SK-N-SH (cell line): ENCODE results near the gene XRCC5. TPM values are rescaled to one million over a fixed set of nuclear protein-coding genes. Genes with fewer than 3 reads are reported as not detected.

Source experiments
- CTCF ChIA-PET: fragments of 300-600, 350-600 bp; formaldehyde crosslinking; extraction: SDS; loops from one replicate; lab custom pipeline; 2021; lab: Yijun Ruan, JAX
- POLR2A ChIA-PET: fragments of 350-600 bp; sonication (Branson Sonifier 250); formaldehyde crosslinking; extraction: SDS; loops from one replicate; lab custom pipeline; 2020; ENCODE audit warnings: antibody characterized with exemption, inconsistent platforms; lab: Yijun Ruan, JAX
- DNase-seq: peaks from one replicate; pipeline ENCODE4 v3.0.0; 2012
- H2AFZ ChIP-seq: fragments of 200-600 bp; sonication (generic); 2 replicates; pipeline ENCODE4 v1.8.1; 2016; ENCODE audit warnings: antibody characterized with exemption, mild to moderate bottlenecking, low read depth
- H3F3A ChIP-seq: fragments of 200-600 bp; sonication (generic); replicated peaks from 2 replicates; pipeline ENCODE3; 2016; ENCODE audit warnings: antibody characterized with exemption, mild to moderate bottlenecking; ENCODE audit not compliant: insufficient read depth
- H3K27ac ChIP-seq, 2 experiments: fragments of 200-500 bp in 1 of 2; fragments of 200-600 bp in 1 of 2; sonication (Bioruptor generic) in 1 of 2; sonication (generic), shearing (Covaris generic) in 1 of 2; 2 replicates each; pipeline versions ENCODE4 v1.5.1 to v1.6.1; 2014 to 2016; ENCODE audit warnings: low read depth in 2 of 2, inconsistent platforms in 1 of 2, low read length in 1 of 2, mild to moderate bottlenecking in 1 of 2, mixed read lengths in 1 of 2
- H3K27me3 ChIP-seq: fragments of 200-600 bp; sonication (generic), shearing (Covaris generic); 2 replicates; pipeline ENCODE4 v1.6.1; 2016; ENCODE audit warnings: mixed run types; ENCODE audit not compliant: insufficient read depth
- H3K36me3 ChIP-seq, 2 experiments: fragments of 200-500 bp in 1 of 2; fragments of 200-600 bp in 1 of 2; sonication (Bioruptor generic) in 1 of 2; sonication (generic) in 1 of 2; replicated peaks in 1 of 2; 2 replicates each; pipeline versions ENCODE3 to v1.5.1; 2014 to 2016; ENCODE audit warnings: low read length in 1 of 2, mild to moderate bottlenecking in 1 of 2; ENCODE audit not compliant: insufficient read depth in 2 of 2, control insufficient read depth in 1 of 2
- H3K4me1 ChIP-seq, 2 experiments: fragments of 200-500 bp in 1 of 2; fragments of 200-600 bp in 1 of 2; sonication (Bioruptor generic) in 1 of 2; sonication (generic), shearing (Covaris generic) in 1 of 2; 2 replicates each; pipeline versions ENCODE4 v1.5.1 to v1.6.1; 2014 to 2016; ENCODE audit warnings: low read depth in 1 of 2, low read length in 1 of 2, mixed run types in 1 of 2; ENCODE audit not compliant: insufficient read depth in 2 of 2, control insufficient read depth in 1 of 2
- H3K4me2 ChIP-seq: fragments of 200-600 bp; sonication (generic), shearing (Covaris generic); 2 replicates; pipeline ENCODE4 v1.6.1; 2017; ENCODE audit warnings: mixed run types
- H3K4me3 ChIP-seq, 2 experiments: fragments of 200-500 bp in 1 of 2; fragments of 200-600 bp in 1 of 2; sonication (Bioruptor generic) in 1 of 2; sonication (generic), shearing (Covaris generic) in 1 of 2; 2 replicates each; pipeline versions ENCODE4 v1.5.1 to v1.8.1; 2014 to 2016; ENCODE audit warnings: low read depth in 2 of 2, inconsistent platforms in 1 of 2, low read length in 1 of 2, mild to moderate bottlenecking in 1 of 2, mixed read lengths in 1 of 2, moderate library complexity in 1 of 2
- H3K79me2 ChIP-seq: fragments of 200-600 bp; sonication (generic); 2 replicates; pipeline ENCODE4 v1.8.1; 2017; ENCODE audit warnings: mild to moderate bottlenecking; ENCODE audit not compliant: insufficient read depth
- H3K9ac ChIP-seq: fragments of 200-600 bp; sonication (generic); 2 replicates; pipeline ENCODE4 v1.6.1; 2017; ENCODE audit warnings: mixed run types
- H3K9me2 ChIP-seq: fragments of 200-600 bp; sonication (generic); 2 replicates; pipeline ENCODE4 v1.6.1; 2017; ENCODE audit warnings: mixed run types
- H3K9me3 ChIP-seq: fragments of 200-600 bp; sonication (generic); 2 replicates; pipeline ENCODE4 v1.6.1; 2017; ENCODE audit warnings: mixed run types, mild to moderate bottlenecking, moderate library complexity
- H4K20me1 ChIP-seq: fragments of 200-600 bp; sonication (generic); 2 replicates; pipeline ENCODE4 v1.6.1; 2017; ENCODE audit warnings: mild to moderate bottlenecking, mixed run types; ENCODE audit not compliant: insufficient read depth
- CHD2 ChIP-seq: fragments of 150-350 bp; IDR thresholded peaks from 2 replicates; pipeline ENCODE4 v1.6.1; 2018; ENCODE audit warnings: low read length; ENCODE audit not compliant: partially characterized antibody
- CTCF ChIP-seq: fragments of 200-600 bp; sonication (generic); IDR thresholded peaks from 2 replicates; pipeline ENCODE4 v1.6.1; 2017; ENCODE audit warnings: antibody characterized with exemption, mild to moderate bottlenecking, moderate library complexity
- EP300 ChIP-seq, 2 experiments: IDR thresholded peaks; 2 replicates each; pipeline versions ENCODE4 v1.4.0 to v1.6.1; 2012; ENCODE audit warnings: borderline replicate concordance in 1 of 2, low read depth in 1 of 2, low read length in 1 of 2
- FOSL2 ChIP-seq: IDR thresholded peaks from 2 replicates; pipeline ENCODE4 v1.4.0; 2012; ENCODE audit warnings: low read depth, mild to moderate bottlenecking, moderate library complexity, borderline replicate concordance
- GABPA ChIP-seq: IDR thresholded peaks from 2 replicates; pipeline ENCODE4 v1.4.0; 2012; ENCODE audit warnings: low read depth, mild to moderate bottlenecking
- IRF3 ChIP-seq: fragments of 150-350 bp; IDR thresholded peaks from 2 replicates; pipeline ENCODE4 v1.6.1; 2016; ENCODE audit warnings: mild to moderate bottlenecking, low read depth, low read length
- MAX ChIP-seq: IDR thresholded peaks from 2 replicates; pipeline ENCODE4 v1.4.0; 2012; ENCODE audit warnings: low read depth
- MXI1 ChIP-seq: IDR thresholded peaks from 2 replicates; pipeline ENCODE4 v1.6.1; 2012; ENCODE audit warnings: mild to moderate bottlenecking, low read depth, low read length, improper control_type of control experiment
- NRF1 ChIP-seq: IDR thresholded peaks from 2 replicates; pipeline ENCODE4 v1.6.1; 2012; ENCODE audit warnings: low read depth, mild to moderate bottlenecking, low read length
- PBX3 ChIP-seq: IDR thresholded peaks from 2 replicates; pipeline ENCODE4; 2012
- POLR2AphosphoS5 ChIP-seq: IDR thresholded peaks from 2 replicates; pipeline ENCODE4 v1.6.1; 2012; ENCODE audit warnings: low read depth, low read length
- RAD21 ChIP-seq: IDR thresholded peaks from 2 replicates; pipeline ENCODE4 v1.6.1; 2012; ENCODE audit warnings: mild to moderate bottlenecking, low read length
- RCOR1 ChIP-seq: fragments of 150-350 bp; IDR thresholded peaks from 2 replicates; pipeline ENCODE4 v1.6.1; 2017; ENCODE audit warnings: antibody characterized with exemption, low read length
- RXRA ChIP-seq: IDR thresholded peaks from 2 replicates; pipeline ENCODE4 v1.4.0; 2012; ENCODE audit warnings: low read depth, mild to moderate bottlenecking, borderline replicate concordance
- SIN3A ChIP-seq: IDR thresholded peaks from 2 replicates; pipeline ENCODE4 v1.6.1; 2012; ENCODE audit warnings: low read depth, mild to moderate bottlenecking, low read length, moderate library complexity, borderline replicate concordance
- TAF1 ChIP-seq: IDR thresholded peaks from 2 replicates; pipeline ENCODE4 v1.6.1; 2012; ENCODE audit warnings: low read depth, mild to moderate bottlenecking, low read length, moderate library complexity, borderline replicate concordance
- TCF12 ChIP-seq: IDR thresholded peaks from 2 replicates; pipeline ENCODE4 v1.4.0; 2012
- TEAD4 ChIP-seq: IDR thresholded peaks from 2 replicates; pipeline ENCODE4 v1.4.0; 2012; ENCODE audit warnings: mild to moderate bottlenecking, borderline replicate concordance; ENCODE audit not compliant: insufficient read depth
- USF2 ChIP-seq: fragments of 150-350 bp; IDR thresholded peaks from 2 replicates; pipeline ENCODE4 v1.6.1; 2017; ENCODE audit warnings: antibody characterized with exemption, low read length, low read depth, borderline replicate concordance
- WGBS: methylation state at CpG from one replicate; pipeline ENCODE4 v1.1.6; 2017; ENCODE audit warnings: low lambda C conversion rate; 5-methylcytosine and 5-hydroxymethylcytosine counted together
- polyA plus RNA-seq, 3 experiments: library from polyadenylated mRNA; depleted of rRNA; stranded (reverse); fragments of >200 nt; gene quantifications; 2 replicates each; pipeline ENCODE4 v1.2.3, GENCODE V29; 2012

Gene XRCC5
- polyA plus RNA-seq, 1 of the 3 experiments (the other 2 are of a cell fraction) = 125 TPM

GRCh38 chr2:216160786-216161185, 51.6 kb downstream of the XRCC5 start:
- Histone ChIP-seq H2AFZ (no peak overlapping the region), H3K4me1 (no peaks in the 10 kb centered on the region; a peak in 2 of 4 replicates), H3F3A (peaks cover 7% of the 10 kb centered on the region), H3K27ac (no peak overlapping the region), H3K9me2 (no peaks in the 10 kb centered on the region)
- WGBS = 98% methylated on average over 4 of the region's 4 CpGs
- CTCF ChIA-PET = interaction anchor here (0.6 kb wide), 1 partner anchor 28 kb away, joined by 3 read pairs; no protein-coding TSS in a partner anchor
- POLR2A ChIA-PET = no interaction called here
- no peak for DNase-seq
- TF ChIP-seq CTCF (no peak), MXI1 (no peak), NRF1 (no peak), IRF3 (no peak), CHD2 (no peak), GABPA (no peak), POLR2AphosphoS5 (no peak), RCOR1 (no peak), TEAD4 (no peak), MAX (no peak), RXRA (no peak), TAF1 (no peak), EP300 (IDR thresholded peaks at IDR 0.05; ENCODE audit: borderline replicate concordance in 1 of 2, low read depth in 1 of 2, low read length in 1 of 2) (no peak), TCF12 (no peak)
- TF ChIP-seq, all 33 proteins: peak for 0
- Histone ChIP-seq H3K27me3 (no peaks in the 10 kb centered on the region), H3K36me3 (peaks cover 79 to 96% of the 10 kb centered on the region in 2 experiments), H3K4me2 (no peak overlapping the region), H3K4me3 (no peak overlapping the region), H3K9ac (no peak overlapping the region), H4K20me1 (no peaks in the 10 kb centered on the region), H3K79me2 (peaks cover 72% of the 10 kb centered on the region), H3K9me3 (no peaks in the 10 kb centered on the region)

GRCh38 chr2:216161967-216162366, 52.8 kb downstream of the XRCC5 start:
- Histone ChIP-seq H2AFZ (no peak overlapping the region), H3K9me2 (no peaks in the 10 kb centered on the region), H3F3A (peaks cover 7% of the 10 kb centered on the region), H3K4me3 (no peak overlapping the region), H3K27ac (no peak overlapping the region; a peak in 1 of 4 replicates), H4K20me1 (no peaks in the 10 kb centered on the region), H3K27me3 (no peaks in the 10 kb centered on the region), H3K4me2 (no peak overlapping the region), H3K4me1 (no peaks in the 10 kb centered on the region; a peak in 2 of 4 replicates), H3K9ac (no peak overlapping the region), H3K79me2 (peaks cover 66% of the 10 kb centered on the region), H3K9me3 (no peaks in the 10 kb centered on the region), H3K36me3 (peaks cover 83 to 95% of the 10 kb centered on the region in 2 experiments)
- ChIA-PET CTCF (interaction anchor here (1.1 to 3.3 kb wide), 7 partner anchors 9 to 243 kb away, joined by 3 to 9 read pairs (median 3); no protein-coding TSS in a partner anchor), POLR2A (interaction anchor here (0.6 to 1.0 kb wide), 2 partner anchors 9 to 255 kb away, joined by 3 read pairs; no protein-coding TSS in a partner anchor)
- 94% methylated on average over 4 of the region's 4 CpGs for WGBS
- DNase-seq = no peak
- TF ChIP-seq PBX3 (no peak), SIN3A (no peak), RCOR1 (no peak), RAD21 (no peak), USF2 (no peak), FOSL2 (no peak)
